ENCODE data around the gene RNF187. TPM values are rescaled to one million over a fixed set of nuclear protein-coding genes. Genes with fewer than 3 reads are reported as not detected.

RNF187 gene
- total and polyA plus RNA-seq, 4 experiments from 2014 or later = 15.3 to 73.4 (median 56.9) TPM

- DNase-seq = no peak
- peaks cover 0 to 3% (median 0%) of the 10 kb centered on the region in 8 donors for H3K9me3 Mint-ChIP-seq
- no peak overlapping the region for H3K4me3 Mint-ChIP-seq
- Histone ChIP-seq H3K27me3 (ENCODE audit: insufficient read depth, low read length) (peaks cover 4% of the 10 kb centered on the region), H3K9me3 (ENCODE audit: control insufficient read depth in 1 of 2, low read length in 2 of 2) (no peaks in the 10 kb centered on the region), H3K4me3 (ENCODE audit: low read length in 2 of 2) (no peak overlapping the region), H3K36me3 (ENCODE audit: insufficient read depth, low read length) (no peaks in the 10 kb centered on the region), H3K4me1 (ENCODE audit: insufficient read depth, low read length) (no peaks in the 10 kb centered on the region), H3K27ac (ENCODE audit: low read depth, low read length) (no peak overlapping the region)
- H3K27me3 Mint-ChIP-seq = peaks cover 15 to 38% of the 10 kb centered on the region in 2 donors
- H3K36me3 Mint-ChIP-seq = no peaks in the 10 kb centered on the region
- ChIA-PET POLR2A (ENCODE audit: partially characterized antibody) (no interaction called here), CTCF (ENCODE audit: partially characterized antibody) (no interaction called here)
- no peaks in the 10 kb centered on the region for H3K4me1 Mint-ChIP-seq
- intact Hi-C loops (cut with micrococcal nuclease) = no loop called here
- H3K27ac Mint-ChIP-seq = no peak overlapping the region
These were observed 56.2 kb downstream of the RNF187 start for GRCh38 chr1:228543396-228543795.

GRCh38 chr1:228544021-228544850, 57.1 kb downstream of the RNF187 start:
- Mint-ChIP-seq H3K4me3 (no peak overlapping the region), H3K36me3 (no peaks in the 10 kb centered on the region), H3K9me3 (peaks cover 0 to 2% (median 0%) of the 10 kb centered on the region in 8 donors), H3K27me3 (peaks cover 14 to 35% of the 10 kb centered on the region in 2 donors), H3K4me1 (no peaks in the 10 kb centered on the region), H3K27ac (no peak overlapping the region)
- DNase-seq = no peak
- intact Hi-C loops (cut with micrococcal nuclease) = no loop called here
- Histone ChIP-seq H3K27ac (ENCODE audit: low read depth, low read length) (no peak overlapping the region), H3K4me1 (ENCODE audit: insufficient read depth, low read length) (no peaks in the 10 kb centered on the region), H3K4me3 (ENCODE audit: low read length in 2 of 2) (no peak overlapping the region), H3K36me3 (ENCODE audit: insufficient read depth, low read length) (no peaks in the 10 kb centered on the region), H3K9me3 (ENCODE audit: control insufficient read depth in 1 of 2, low read length in 2 of 2) (no peaks in the 10 kb centered on the region), H3K27me3 (ENCODE audit: insufficient read depth, low read length) (no peaks in the 10 kb centered on the region)
- POLR2A ChIA-PET (ENCODE audit: partially characterized antibody) = no interaction called here
- CTCF ChIA-PET (ENCODE audit: partially characterized antibody) = no interaction called here

- no peak overlapping the region for H3K4me3 ChIP-seq (ENCODE audit: low read length in 2 of 2)
- no peak for DNase-seq
- intact Hi-C loops (cut with micrococcal nuclease) = no loop called here
- H3K27me3 ChIP-seq (ENCODE audit: insufficient read depth, low read length) = no peaks in the 10 kb centered on the region
- CTCF ChIA-PET (ENCODE audit: partially characterized antibody) = no interaction called here
- Mint-ChIP-seq H3K9me3 (peaks cover 0 to 2% (median 0%) of the 10 kb centered on the region in 8 donors), H3K27me3 (peaks cover 12 to 31% of the 10 kb centered on the region in 2 donors), H3K27ac (no peak overlapping the region), H3K4me3 (no peak overlapping the region), H3K36me3 (no peaks in the 10 kb centered on the region), H3K4me1 (no peaks in the 10 kb centered on the region)
- POLR2A ChIA-PET (ENCODE audit: partially characterized antibody) = no interaction called here
- H3K4me1 ChIP-seq (ENCODE audit: insufficient read depth, low read length) = no peaks in the 10 kb centered on the region
- H3K36me3 ChIP-seq (ENCODE audit: insufficient read depth, low read length) = no peaks in the 10 kb centered on the region
- no peaks in the 10 kb centered on the region for H3K9me3 ChIP-seq (ENCODE audit: control insufficient read depth in 1 of 2, low read length in 2 of 2)
- H3K27ac ChIP-seq (ENCODE audit: low read depth, low read length) = no peak overlapping the region
These were observed 57.9 kb downstream of the RNF187 start for GRCh38 chr1:228544921-228545591.

Small RNAs within 50 kb of the gene (microRNA-seq; reads per million reads assigned to microRNA genes)
- gene MIR4666A (ENCODE audit: borderline microRNAs expressed, borderline number of aligned reads, borderline replicate concordance) = not detected

Other genes starting within 250 kb of the RNF187 start
- 10 to 100 TPM; 56.6 to 61.7 TPM for gene TRIM11, start 80.5 kb upstream of the RNF187 start, total RNA-seq
- gene TRIM11, start 80.5 kb upstream of the RNF187 start, polyA plus RNA-seq = 10 to 100 TPM; 11.0 to 26.2 TPM
- gene TRIM17, start 70.5 kb upstream of the RNF187 start, total RNA-seq = under 1 TPM; 0.69 to 0.76 TPM
- gene TRIM17, start 70.5 kb upstream of the RNF187 start, polyA plus RNA-seq = under 1 TPM in 1 of 2 donors, not detected in 1; 0.25 TPM
- gene RHOU, start 248.1 kb downstream of the RNF187 start, total RNA-seq = 1 to 10 TPM; 3.4 to 4.1 TPM
- gene RHOU, start 248.1 kb downstream of the RNF187 start, polyA plus RNA-seq = under 1 TPM; 0.29 to 0.62 TPM

Data from CD4-positive, alpha-beta memory T cell (primary cell).